A549 (cell line): Measurements from ENCODE around the gene CCDC154.

Experiments
- CTCF ChIP-seq: fragments of >200 bp; sonication (Bioruptor Twin); formaldehyde crosslinking; IDR thresholded peaks from 3 replicates; pipeline ENCODE4 v1.5.1; 2016
- EP300 ChIP-seq, 2 experiments: fragments of >200 bp; sonication (Bioruptor Twin); formaldehyde crosslinking; IDR thresholded peaks; 2 replicates in 1 of 2; 3 replicates in 1 of 2; pipeline ENCODE4 v1.6.1; 2016 to 2017
- KDM5A ChIP-seq: fragments of 200-600 bp; sonication (generic); IDR thresholded peaks from 2 replicates; pipeline ENCODE4 v1.6.1; 2016; ENCODE audit warnings: antibody characterized with exemption, mild to moderate bottlenecking
- MAX ChIP-seq: IDR thresholded peaks from 2 replicates; pipeline ENCODE4 v1.6.1; 2012
- MAZ ChIP-seq: fragments of 150-350 bp; IDR thresholded peaks from 2 replicates; pipeline ENCODE4 v1.6.1; 2014; ENCODE audit warnings: antibody characterized with exemption, low read depth, low read length, borderline replicate concordance
- POLR2A ChIP-seq: IDR thresholded peaks from 2 replicates; pipeline ENCODE4 v1.6.1; 2012; ENCODE audit warnings: mild to moderate bottlenecking, low read length

- TF ChIP-seq CTCF (no peak), POLR2A (no peak), MAX (no peak), KDM5A (no peak), EP300 (IDR thresholded peaks at IDR 0.05) (no peak), MAZ (no peak)
Measured at GRCh38 chr16:1439058-1439698, 5.2 kb downstream of the CCDC154 start.
